Cardiac muscle cell (in vitro differentiated cells and primary cell): Measurements from ENCODE around the gene SUDS3. TPM values are rescaled to one million over a fixed set of nuclear protein-coding genes. Genes with fewer than 3 reads are reported as not detected.
"Not testable (repeated sequence)": the region's sequence is repeated elsewhere in the genome, so short reads cannot be mapped to it uniquely, and the experiment has no call there.

Experiments
- DNase-seq, 2 donors: peaks; one replicate each; pipeline versions ENCODE4 v3.0.0 to v3.0.0-alpha.2; 2010 to 2017; ENCODE audit warnings: low read depth in 1 of 2, low spot score in 1 of 2
- H3K27ac ChIP-seq: fragments of 200-600 bp; sonication (generic); 2 replicates; pipeline ENCODE4 v1.5.1; 2016
- H3K27me3 ChIP-seq: fragments of 200-600 bp; sonication (generic); 2 replicates; pipeline ENCODE4 v1.6.0; 2016; ENCODE audit warnings: control low read depth
- H3K36me3 ChIP-seq: fragments of 200-600 bp; sonication (generic); 2 replicates; pipeline ENCODE4 v1.5.1; 2016; ENCODE audit warnings: control low read depth
- H3K4me1 ChIP-seq: fragments of 200-600 bp; sonication (generic); 2 replicates; pipeline ENCODE4 v1.8.1; 2017; ENCODE audit warnings: low read depth, mild to moderate bottlenecking, mixed run types
- H3K4me3 ChIP-seq: fragments of 200-600 bp; sonication (generic); 2 replicates; pipeline ENCODE4 v1.5.1; 2016; ENCODE audit warnings: mild to moderate bottlenecking
- H3K9me3 ChIP-seq: fragments of 200-600 bp; sonication (generic); 2 replicates; pipeline ENCODE4 v1.5.1; 2017; ENCODE audit warnings: low read depth, mild to moderate bottlenecking, control low read depth
- polyA plus RNA-seq: library from polyadenylated mRNA; unstranded; fragments of >200 nt; fragmentation: Nextera tagmentation; extraction: Ambion mirVana; gene quantifications from 2 replicates; pipeline ENCODE4 v1.2.1, GENCODE V29; 2016
- total RNA-seq: library from RNA; depleted of rRNA; stranded (reverse); fragments of >200 nt; gene quantifications from 2 replicates; pipeline ENCODE4 v1.2.3, GENCODE V29; 2016
- TF ChIP-seq, protein P1 (sequence below): IDR thresholded peaks from 2 replicates; pipeline ENCODE4 v1.5.1; 2012; ENCODE audit warnings: low read depth, mild to moderate bottlenecking, low read length

SUDS3 gene
- total and polyA plus RNA-seq, 2 experiments from 2014 or later: 33.8 to 44.7 TPM

DNA sequence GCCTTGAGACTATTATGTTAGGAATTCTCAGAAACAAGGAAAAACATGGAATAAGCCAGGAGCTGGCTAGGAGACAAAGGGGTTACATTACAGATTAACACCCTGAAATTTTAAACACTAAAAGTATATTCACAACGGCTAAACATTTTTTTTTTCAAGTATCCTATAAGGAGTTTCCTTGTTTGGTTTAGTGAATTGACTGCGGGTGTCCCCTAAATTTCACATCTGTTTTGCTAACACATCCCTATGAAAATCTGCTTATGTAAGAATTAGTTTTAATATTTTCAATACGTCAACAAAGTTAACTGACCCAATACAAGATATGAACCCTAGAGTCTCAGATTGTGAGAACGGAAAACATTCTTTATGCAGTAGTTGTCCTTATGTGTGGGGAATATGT is 22.6 kb upstream of the SUDS3 start:
- Histone ChIP-seq H3K9me3 (no peaks in the 10 kb centered on the region), H3K36me3 (no peaks in the 10 kb centered on the region), H3K27me3 (no peaks in the 10 kb centered on the region), H3K27ac (no peak overlapping the region), H3K4me1 (peaks cover under 1% of the 10 kb centered on the region), H3K4me3 (no peak overlapping the region)
- TF ChIP-seq, protein P1, sequence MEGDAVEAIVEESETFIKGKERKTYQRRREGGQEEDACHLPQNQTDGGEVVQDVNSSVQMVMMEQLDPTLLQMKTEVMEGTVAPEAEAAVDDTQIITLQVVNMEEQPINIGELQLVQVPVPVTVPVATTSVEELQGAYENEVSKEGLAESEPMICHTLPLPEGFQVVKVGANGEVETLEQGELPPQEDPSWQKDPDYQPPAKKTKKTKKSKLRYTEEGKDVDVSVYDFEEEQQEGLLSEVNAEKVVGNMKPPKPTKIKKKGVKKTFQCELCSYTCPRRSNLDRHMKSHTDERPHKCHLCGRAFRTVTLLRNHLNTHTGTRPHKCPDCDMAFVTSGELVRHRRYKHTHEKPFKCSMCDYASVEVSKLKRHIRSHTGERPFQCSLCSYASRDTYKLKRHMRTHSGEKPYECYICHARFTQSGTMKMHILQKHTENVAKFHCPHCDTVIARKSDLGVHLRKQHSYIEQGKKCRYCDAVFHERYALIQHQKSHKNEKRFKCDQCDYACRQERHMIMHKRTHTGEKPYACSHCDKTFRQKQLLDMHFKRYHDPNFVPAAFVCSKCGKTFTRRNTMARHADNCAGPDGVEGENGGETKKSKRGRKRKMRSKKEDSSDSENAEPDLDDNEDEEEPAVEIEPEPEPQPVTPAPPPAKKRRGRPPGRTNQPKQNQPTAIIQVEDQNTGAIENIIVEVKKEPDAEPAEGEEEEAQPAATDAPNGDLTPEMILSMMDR: no peak
- no peak for DNase-seq

DNA sequence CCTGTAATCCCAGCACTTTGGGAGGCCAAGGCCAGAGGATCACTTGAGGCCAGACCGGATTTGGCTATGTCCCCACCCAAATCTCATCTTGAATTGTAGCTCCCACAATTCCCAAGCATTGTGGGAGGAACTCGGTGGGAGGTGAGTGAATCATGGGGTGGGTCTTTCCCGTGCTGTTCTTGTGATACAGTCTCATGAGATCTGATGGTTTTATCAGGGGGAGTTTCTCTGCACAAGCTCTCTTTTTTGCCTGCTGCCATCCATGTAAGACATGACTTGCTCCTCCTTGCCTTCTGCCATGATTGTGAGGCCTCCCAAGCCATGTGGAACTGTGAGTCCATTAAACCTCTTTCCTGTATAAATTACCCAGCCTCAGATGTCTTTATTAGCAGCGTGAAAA is 21.9 kb upstream of the SUDS3 start:
- not testable (repeated sequence) for H3K36me3 ChIP-seq, H3K9me3 ChIP-seq, H3K4me1 ChIP-seq, H3K27ac ChIP-seq, H3K4me3 ChIP-seq, DNase-seq, H3K27me3 ChIP-seq

DNA sequence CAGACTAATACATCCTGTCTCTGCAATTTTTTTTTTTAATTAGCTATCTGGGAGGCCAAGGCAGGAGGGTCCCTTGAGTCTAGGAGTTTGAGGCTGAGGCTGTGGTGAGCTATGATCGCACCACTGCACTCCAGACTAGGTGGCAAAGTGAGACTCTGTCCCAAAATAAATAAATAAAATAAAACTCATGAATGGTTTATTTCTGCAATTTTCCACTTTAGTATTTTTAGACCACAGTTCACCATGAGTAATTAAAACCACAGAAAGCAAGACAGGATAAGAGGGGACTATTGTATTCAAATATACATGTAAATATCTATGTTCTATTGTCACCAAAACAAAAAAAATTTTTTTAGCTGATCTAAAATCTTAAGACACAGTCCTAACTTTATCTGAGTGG is 21.5 kb upstream of the SUDS3 start:
- H3K36me3 ChIP-seq: no peaks in the 10 kb centered on the region
- TF ChIP-seq, protein P1: no peak
- DNase-seq: no peak
- no peaks in the 10 kb centered on the region for H3K27me3 ChIP-seq
- no peak overlapping the region for H3K27ac ChIP-seq
- H3K4me1 ChIP-seq: peaks cover 7% of the 10 kb centered on the region
- H3K4me3 ChIP-seq: no peak overlapping the region
- H3K9me3 ChIP-seq: no peaks in the 10 kb centered on the region

DNA sequence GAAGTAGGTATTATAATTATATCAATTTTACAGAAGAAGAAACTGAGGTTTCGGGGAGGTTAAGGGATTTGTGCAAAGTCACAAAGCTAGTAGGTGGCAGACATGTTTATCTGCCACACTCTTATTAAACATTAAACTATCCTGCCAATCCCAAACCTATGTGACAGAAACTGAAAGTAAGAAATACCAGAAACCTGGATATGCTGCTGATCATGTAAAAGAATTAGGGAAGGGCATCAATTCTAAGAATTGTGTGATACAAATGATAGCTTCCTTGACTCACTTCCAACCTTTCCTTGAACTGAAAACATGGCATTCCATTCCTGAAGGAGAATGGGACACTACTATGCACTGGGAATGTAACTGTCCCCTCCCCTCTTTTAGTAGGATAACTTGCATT is 20.5 kb upstream of the SUDS3 start:
- TF ChIP-seq, protein P1: no peak
- Histone ChIP-seq H3K27ac (no peak overlapping the region), H3K36me3 (no peaks in the 10 kb centered on the region), H3K4me3 (no peak overlapping the region), H3K27me3 (no peaks in the 10 kb centered on the region), H3K9me3 (no peaks in the 10 kb centered on the region), H3K4me1 (peaks cover 7% of the 10 kb centered on the region)
- no peak for DNase-seq

DNA sequence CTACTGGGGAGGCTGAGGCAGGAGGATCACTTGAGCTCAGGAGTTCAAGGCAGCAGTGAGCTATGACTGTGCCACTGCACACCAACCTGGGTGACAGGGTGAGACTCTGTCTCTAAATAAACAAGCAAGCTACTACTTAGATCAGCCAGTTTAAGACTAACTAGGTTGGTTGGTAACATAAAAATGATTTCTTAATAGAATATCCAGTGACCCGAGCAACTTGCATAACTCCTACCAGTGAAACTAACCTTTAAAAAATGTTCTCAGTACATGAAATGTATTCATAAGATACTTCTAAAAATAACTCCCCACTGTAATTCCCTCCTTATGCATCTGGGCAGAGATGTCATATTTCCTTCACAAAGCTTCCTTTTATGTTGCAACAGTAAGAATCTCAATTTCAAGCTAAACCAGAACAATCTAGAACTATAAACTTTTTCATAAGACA is 19.5 kb upstream of the SUDS3 start:
- H3K27me3 ChIP-seq: no peaks in the 10 kb centered on the region

DNA sequence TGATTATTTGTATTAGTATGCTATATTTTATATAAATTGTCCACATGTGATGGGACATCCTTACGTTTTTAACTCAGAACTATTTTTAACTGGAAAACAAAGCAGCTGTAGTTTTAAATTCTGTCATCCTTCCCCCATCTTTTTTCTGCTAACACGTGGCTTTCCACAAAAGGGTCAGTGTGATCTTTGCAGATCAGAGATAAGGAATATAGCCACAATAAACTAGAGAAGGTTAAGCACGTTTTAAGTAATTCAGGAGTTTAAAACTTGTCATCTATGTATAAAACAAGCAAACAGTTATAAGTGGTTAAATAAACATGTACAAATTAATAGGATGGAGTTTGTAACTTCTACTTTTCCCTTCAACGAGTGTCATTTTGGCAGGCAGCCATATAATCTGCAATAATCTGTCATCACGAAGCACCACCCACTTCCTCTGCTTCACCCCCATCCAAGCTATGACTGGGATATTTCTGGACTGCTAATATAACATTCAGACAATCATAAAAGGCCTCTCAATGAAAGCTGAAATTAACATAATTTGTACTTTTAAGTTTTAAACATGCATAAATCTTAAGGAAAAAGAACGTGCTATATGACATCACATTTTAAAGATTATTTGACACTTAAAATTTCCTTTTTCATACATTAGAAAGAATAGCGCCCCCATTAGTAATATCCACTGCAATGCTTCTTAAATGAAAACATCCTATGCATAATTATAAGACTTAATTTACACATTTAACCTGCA is 18.9 kb upstream of the SUDS3 start:
- Histone ChIP-seq H3K4me1 (peaks cover 7% of the 10 kb centered on the region), H3K9me3 (no peaks in the 10 kb centered on the region), H3K36me3 (no peaks in the 10 kb centered on the region), H3K4me3 (no peak overlapping the region), H3K27ac (no peak overlapping the region), H3K27me3 (no peaks in the 10 kb centered on the region)
- TF ChIP-seq, protein P1: no peak
- peak in 1 of 2 donors; percentile 78 for DNase-seq

More for the DNA sequence above, 19.5 kb upstream of the SUDS3 start:
- no peak overlapping the region for H3K27ac ChIP-seq
- DNase-seq: peak in 1 of 2 donors; percentile 79
- no peak overlapping the region for H3K4me3 ChIP-seq
- peaks cover 7% of the 10 kb centered on the region for H3K4me1 ChIP-seq
- no peaks in the 10 kb centered on the region for H3K9me3 ChIP-seq
- TF ChIP-seq, protein P1: no peak
- H3K36me3 ChIP-seq: no peaks in the 10 kb centered on the region
